HepG2 (cell line): ENCODE results near the gene NAALADL1. TPM values are rescaled to one million over a fixed set of nuclear protein-coding genes. Genes with fewer than 3 reads are reported as not detected.
A peak's percentile ranks its signal among the peaks of the same experiment; 100 is the strongest.

Source experiments
- BHLHE40 ChIP-seq: IDR thresholded peaks from 2 replicates; pipeline ENCODE4 v1.6.1; 2011; ENCODE audit warnings: low read length, improper control_type of control experiment
- ERF ChIP-seq: IDR thresholded peaks from 2 replicates; pipeline ENCODE4 v1.6.1; 2018; ENCODE audit warnings: missing biosample characterization, missing genetic modification reagents
- GPBP1L1 ChIP-seq: sonication (generic); formaldehyde crosslinking; IDR thresholded peaks from 2 replicates; pipeline ENCODE4 v1.5.0; 2020; ENCODE audit warnings: mild to moderate bottlenecking, missing genetic modification reagents
- HOXA9 ChIP-seq: sonication (generic); formaldehyde crosslinking; IDR thresholded peaks from 2 replicates; pipeline ENCODE4 v1.8.1; 2022; ENCODE audit warnings: missing genetic modification reagents, mild to moderate bottlenecking, moderate library complexity, borderline replicate concordance
- IRF2 ChIP-seq: IDR thresholded peaks from 2 replicates; pipeline ENCODE4 v1.6.1; 2018; ENCODE audit warnings: missing genetic modification reagents, missing compliant biosample characterization
- MTF1 ChIP-seq: sonication (generic); formaldehyde crosslinking; IDR thresholded peaks from 2 replicates; pipeline ENCODE4 v1.5.0; 2020; ENCODE audit warnings: missing genetic modification reagents
- RARG ChIP-seq: sonication (generic); formaldehyde crosslinking; IDR thresholded peaks from 2 replicates; pipeline ENCODE4 v1.4.0; 2020; ENCODE audit warnings: low read depth, mild to moderate bottlenecking, missing genetic modification reagents
- RFXANK ChIP-seq: IDR thresholded peaks from 2 replicates; pipeline ENCODE4 v1.6.1; 2016
- SIN3A ChIP-seq: IDR thresholded peaks from 2 replicates; pipeline ENCODE4 v1.6.1; 2011; ENCODE audit warnings: low read depth, mild to moderate bottlenecking, control low read depth, low read length, borderline replicate concordance
- SKI ChIP-seq: fragments of 450-650 bp; IDR thresholded peaks from one replicate; pipeline ENCODE4 v1.6.1; 2018; ENCODE audit warnings: mild to moderate bottlenecking; ENCODE audit not compliant: partially characterized antibody
- SMC3 ChIP-seq: IDR thresholded peaks from 2 replicates; pipeline ENCODE4 v1.6.1; 2011; ENCODE audit warnings: low read length, improper control_type of control experiment
- SMYD3 ChIP-seq: sonication (generic); formaldehyde crosslinking; IDR thresholded peaks from 2 replicates; pipeline ENCODE4 v1.8.1; 2023; ENCODE audit warnings: mild to moderate bottlenecking, missing genetic modification reagents
- ZNF329 ChIP-seq: sonication (generic); formaldehyde crosslinking; IDR thresholded peaks from 2 replicates; pipeline ENCODE4 v1.9.0; 2021; ENCODE audit warnings: low read depth, mild to moderate bottlenecking, missing genetic modification reagents
- ZNF562 ChIP-seq: sonication (generic); formaldehyde crosslinking; IDR thresholded peaks from 2 replicates; pipeline ENCODE4 v1.8.0; 2022; ENCODE audit warnings: missing genetic modification reagents, borderline replicate concordance
- ZNF670 ChIP-seq: sonication (generic); formaldehyde crosslinking; IDR thresholded peaks from 2 replicates; pipeline ENCODE4 v1.8.0; 2022; ENCODE audit warnings: mild to moderate bottlenecking, missing genetic modification reagents, borderline replicate concordance
- ZNF678 ChIP-seq: sonication (generic); formaldehyde crosslinking; IDR thresholded peaks from 2 replicates; pipeline ENCODE4 v1.4.0; 2020; ENCODE audit warnings: mild to moderate bottlenecking, missing genetic modification reagents
- ZNF687 ChIP-seq: sonication (generic); formaldehyde crosslinking; IDR thresholded peaks from 2 replicates; pipeline ENCODE4 v1.5.1; 2020; ENCODE audit warnings: mild to moderate bottlenecking, missing genetic modification reagents, moderate library complexity
- ZNF724P ChIP-seq: sonication (generic); formaldehyde crosslinking; IDR thresholded peaks from 2 replicates; pipeline ENCODE4 v1.8.0; 2022; ENCODE audit warnings: missing genetic modification reagents, borderline replicate concordance
- ZNF776 ChIP-seq: sonication (generic); formaldehyde crosslinking; IDR thresholded peaks from 2 replicates; pipeline ENCODE4 v1.4.0; 2020; ENCODE audit warnings: mild to moderate bottlenecking, missing genetic modification reagents
- ZNF792 ChIP-seq: IDR thresholded peaks from 2 replicates; pipeline ENCODE4 v1.6.1; 2016
- polyA plus RNA-seq, 8 experiments: library from polyadenylated mRNA; depleted of rRNA in 3 of 8; stranded (reverse) in 7 of 8; unstranded in 1 of 8; fragments of >200 nt; fragmentation: Illumina TruSeq in 4 of 8; extraction: Trizol in 4 of 8; gene quantifications; 2 replicates each; pipeline versions ENCODE4 v1.2.1 to v1.2.3, GENCODE V29; 2011 to 2016; ENCODE audit warnings: low read depth in 4 of 8, missing spikeins in 1 of 8, mixed read lengths in 1 of 8; ENCODE audit not compliant: insufficient read depth in 1 of 8
- total RNA-seq, 5 experiments: library from RNA; depleted of rRNA; stranded (reverse); fragments of >200 nt; fragmentation: Illumina TruSeq; extraction: Trizol; gene quantifications; 2 replicates each; pipeline ENCODE4 v1.2.3, GENCODE V29; 2016; ENCODE audit warnings: low read depth in 1 of 5
- TF ChIP-seq, protein P1 (sequence below): sonication (generic); formaldehyde crosslinking; IDR thresholded peaks from 2 replicates; pipeline ENCODE4 v1.4.0; 2020; ENCODE audit warnings: missing genetic modification reagents
- TF ChIP-seq, protein P2 (sequence below): sonication (generic); formaldehyde crosslinking; IDR thresholded peaks from 2 replicates; pipeline ENCODE4 v1.8.1; 2023; ENCODE audit warnings: mild to moderate bottlenecking, missing genetic modification reagents
- TF ChIP-seq, protein P3 (sequence below): sonication (generic); formaldehyde crosslinking; IDR thresholded peaks from 2 replicates; pipeline ENCODE4 v1.4.0; 2020; ENCODE audit warnings: mild to moderate bottlenecking, missing genetic modification reagents

The NAALADL1 gene
- total and polyA plus RNA-seq, 2 of the 13 experiments (the other 11 are each of a cell fraction or from before 2014, with no cell fraction given) = 9.3 to 33.9 TPM

DNA sequence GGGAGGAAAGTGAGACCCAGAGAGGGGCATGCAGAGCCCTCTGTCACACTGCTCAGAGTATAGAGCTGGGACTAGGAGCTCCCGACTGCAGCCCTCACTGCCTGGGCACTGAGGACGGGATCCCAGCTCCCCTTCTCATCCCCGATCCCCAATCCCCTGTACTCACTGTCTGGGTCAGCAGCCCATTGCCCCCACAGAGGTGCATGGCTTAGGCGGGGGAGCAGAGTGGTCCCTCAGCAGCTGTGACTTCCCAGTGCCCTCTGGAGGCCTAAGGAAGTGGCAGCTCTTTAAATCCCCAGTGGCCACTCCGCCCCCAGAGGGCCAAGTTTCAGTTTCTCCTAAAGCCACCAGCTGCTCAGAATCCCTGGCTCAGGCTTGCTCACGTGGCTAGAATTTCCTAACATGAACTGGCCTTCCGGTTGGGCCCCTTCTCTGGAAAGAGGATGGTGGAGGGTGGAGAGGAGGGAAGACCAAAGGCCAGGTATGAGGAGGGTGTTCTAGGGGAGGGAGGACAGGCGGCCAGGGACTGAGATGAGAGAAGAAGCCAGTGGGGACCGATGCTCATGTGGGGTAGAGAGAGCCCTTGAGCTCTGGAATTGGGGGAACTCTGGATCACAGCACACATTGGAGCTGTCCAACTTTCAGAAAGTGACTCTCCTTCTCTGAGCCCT, 61.5 kb downstream of the NAALADL1 start, which contains the start of gene BATF2 (continued):
- TF ChIP-seq, protein P1, sequence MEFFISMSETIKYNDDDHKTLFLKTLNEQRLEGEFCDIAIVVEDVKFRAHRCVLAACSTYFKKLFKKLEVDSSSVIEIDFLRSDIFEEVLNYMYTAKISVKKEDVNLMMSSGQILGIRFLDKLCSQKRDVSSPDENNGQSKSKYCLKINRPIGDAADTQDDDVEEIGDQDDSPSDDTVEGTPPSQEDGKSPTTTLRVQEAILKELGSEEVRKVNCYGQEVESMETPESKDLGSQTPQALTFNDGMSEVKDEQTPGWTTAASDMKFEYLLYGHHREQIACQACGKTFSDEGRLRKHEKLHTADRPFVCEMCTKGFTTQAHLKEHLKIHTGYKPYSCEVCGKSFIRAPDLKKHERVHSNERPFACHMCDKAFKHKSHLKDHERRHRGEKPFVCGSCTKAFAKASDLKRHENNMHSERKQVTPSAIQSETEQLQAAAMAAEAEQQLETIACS (CRISPR knock-in tag) = no peak
- TF ChIP-seq ZNF670 (no peak), RARG (no peak), ZNF724P (no peak), SMYD3 (CRISPR knock-in tag) (no peak), ZNF329 (no peak), ZNF562 (CRISPR knock-in tag) (no peak), SMC3 (peak; percentile 61), BHLHE40 (peak; percentile 88), MTF1 (CRISPR knock-in tag) (no peak), HOXA9 (CRISPR knock-in tag) (no peak), IRF2 (peak; percentile 85), ZNF792 (CRISPR knock-in tag) (peak; percentile 59; the same call in 1 of the 2 replicates), SIN3A (peak; percentile 70; the same call in 1 of the 2 replicates), GPBP1L1 (CRISPR knock-in tag) (no peak), ZNF776 (CRISPR knock-in tag) (no peak), SKI (peak; percentile 13), ERF (CRISPR knock-in tag) (peak; percentile 30; the same call in 1 of the 2 replicates), RFXANK (no peak), ZNF678 (CRISPR knock-in tag) (no peak), ZNF687 (CRISPR knock-in tag) (peak; percentile 90)
- TF ChIP-seq, protein P2, sequence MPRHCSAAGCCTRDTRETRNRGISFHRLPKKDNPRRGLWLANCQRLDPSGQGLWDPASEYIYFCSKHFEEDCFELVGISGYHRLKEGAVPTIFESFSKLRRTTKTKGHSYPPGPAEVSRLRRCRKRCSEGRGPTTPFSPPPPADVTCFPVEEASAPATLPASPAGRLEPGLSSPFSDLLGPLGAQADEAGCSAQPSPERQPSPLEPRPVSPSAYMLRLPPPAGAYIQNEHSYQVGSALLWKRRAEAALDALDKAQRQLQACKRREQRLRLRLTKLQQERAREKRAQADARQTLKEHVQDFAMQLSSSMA = 0 out of 2 replicates have a peak, but pooled peaks have one; percentile 56
- TF ChIP-seq, protein P3, sequence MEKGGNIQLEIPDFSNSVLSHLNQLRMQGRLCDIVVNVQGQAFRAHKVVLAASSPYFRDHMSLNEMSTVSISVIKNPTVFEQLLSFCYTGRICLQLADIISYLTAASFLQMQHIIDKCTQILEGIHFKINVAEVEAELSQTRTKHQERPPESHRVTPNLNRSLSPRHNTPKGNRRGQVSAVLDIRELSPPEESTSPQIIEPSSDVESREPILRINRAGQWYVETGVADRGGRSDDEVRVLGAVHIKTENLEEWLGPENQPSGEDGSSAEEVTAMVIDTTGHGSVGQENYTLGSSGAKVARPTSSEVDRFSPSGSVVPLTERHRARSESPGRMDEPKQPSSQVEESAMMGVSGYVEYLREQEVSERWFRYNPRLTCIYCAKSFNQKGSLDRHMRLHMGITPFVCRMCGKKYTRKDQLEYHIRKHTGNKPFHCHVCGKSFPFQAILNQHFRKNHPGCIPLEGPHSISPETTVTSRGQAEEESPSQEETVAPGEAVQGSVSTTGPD (CRISPR knock-in tag) = no peak; the same call in 1 of the 2 replicates
